WTC11 (cell line): ENCODE data around the gene RSAD1. TPM values are rescaled to one million over a fixed set of nuclear protein-coding genes. Genes with fewer than 3 reads are reported as not detected.

Experiments used
- ATAC-seq: fragments of 200-7000 bp; cut with Tn5 transposase; 2 replicates; pipeline ENCODE4 v1.10.0; 2021; ENCODE audit warnings: mild to moderate bottlenecking, moderate library complexity
- CTCF ChIA-PET: fragments of 300-600 bp; sonication (Branson Sonifier 250); formaldehyde crosslinking; loops from one replicate; lab custom pipeline; 2021; ENCODE audit warnings: antibody characterized with exemption; lab: Charles Lee
- POLR2A ChIA-PET: fragments of 350-600 bp; sonication (Branson Sonifier 250); formaldehyde crosslinking; loops from one replicate; lab custom pipeline; 2021; ENCODE audit warnings: antibody characterized with exemption; lab: Charles Lee
- DNase-seq: peaks from one replicate; pipeline ENCODE4 v3.0.0; 2021; ENCODE audit warnings: low spot score
- H3K27ac Mint-ChIP-seq: 2 replicates; pipeline ENCODE4 v1.8.0; 2021; ENCODE audit warnings: mixed read lengths
- H3K27me3 Mint-ChIP-seq: 2 replicates; pipeline ENCODE4 v1.8.0; 2021; ENCODE audit warnings: low read depth, mild to moderate bottlenecking, moderate library complexity, mixed read lengths
- H3K36me3 Mint-ChIP-seq: 2 replicates; pipeline ENCODE4 v1.8.0; 2021; ENCODE audit warnings: mixed read lengths
- H3K4me1 Mint-ChIP-seq: 2 replicates; pipeline ENCODE4 v1.8.0; 2022; ENCODE audit warnings: mixed read lengths
- H3K4me3 Mint-ChIP-seq: 2 replicates; pipeline ENCODE4 v1.8.0; 2021; ENCODE audit warnings: mild to moderate bottlenecking, moderate library complexity, mixed read lengths
- H3K9me3 Mint-ChIP-seq: 2 replicates; pipeline ENCODE4 v1.8.0; 2021; ENCODE audit warnings: mixed read lengths
- ATF1 ChIP-seq: sonication (generic); formaldehyde crosslinking; IDR thresholded peaks from 2 replicates; pipeline ENCODE4 v1.8.1; 2023; ENCODE audit warnings: mild to moderate bottlenecking, moderate library complexity, missing genetic modification reagents
- EMX1 ChIP-seq: fragments of 250-450 bp; sonication (Bioruptor Pico); IDR thresholded peaks from 2 replicates; pipeline ENCODE4 v1.8.0; 2021; ENCODE audit warnings: mild to moderate bottlenecking
- FOXP4 ChIP-seq: sonication (generic); formaldehyde crosslinking; IDR thresholded peaks from 2 replicates; pipeline ENCODE4 v1.8.0; 2022; ENCODE audit warnings: mild to moderate bottlenecking, missing genetic modification reagents
- GABPB1 ChIP-seq: sonication (generic); formaldehyde crosslinking; IDR thresholded peaks from 2 replicates; pipeline ENCODE4 v1.8.1; 2023; ENCODE audit warnings: mild to moderate bottlenecking, missing genetic modification reagents
- GTF2I ChIP-seq: fragments of 250-450 bp; sonication (Bioruptor Pico); conservative IDR thresholded peaks from 2 replicates; pipeline ENCODE4 v1.4.0; 2021; ENCODE audit warnings: mild to moderate bottlenecking
- MXD4 ChIP-seq: fragments of 250-450 bp; sonication (Bioruptor Pico); IDR thresholded peaks from 2 replicates; pipeline ENCODE4 v1.8.0; 2021; ENCODE audit warnings: mild to moderate bottlenecking, moderate library complexity, borderline replicate concordance
- NFYB ChIP-seq: sonication (generic); formaldehyde crosslinking; conservative IDR thresholded peaks from 2 replicates; pipeline ENCODE4 v1.8.0; 2022; ENCODE audit warnings: low read depth, missing genetic modification reagents
- NR1H2 ChIP-seq: sonication (generic); formaldehyde crosslinking; IDR thresholded peaks from 2 replicates; pipeline ENCODE4 v1.9.0; 2021; ENCODE audit warnings: mild to moderate bottlenecking, moderate library complexity, missing genetic modification reagents
- RELA ChIP-seq: sonication (generic); formaldehyde crosslinking; IDR thresholded peaks from 2 replicates; pipeline ENCODE4 v1.8.1; 2022; ENCODE audit warnings: missing genetic modification reagents, mild to moderate bottlenecking, borderline replicate concordance
- TCF7 ChIP-seq: sonication (generic); formaldehyde crosslinking; IDR thresholded peaks from 2 replicates; pipeline ENCODE4 v1.8.0; 2022; ENCODE audit warnings: mild to moderate bottlenecking, low read depth, missing genetic modification reagents, moderate library complexity
- ZMAT4 ChIP-seq: fragments of 250-450 bp; sonication (Bioruptor Pico); IDR thresholded peaks from 2 replicates; pipeline ENCODE4 v1.9.0; 2021; ENCODE audit warnings: mild to moderate bottlenecking
- ZNF121 ChIP-seq: sonication (generic); formaldehyde crosslinking; IDR thresholded peaks from 2 replicates; pipeline ENCODE4 v1.8.0; 2023; ENCODE audit warnings: missing genetic modification reagents
- ZNF232 ChIP-seq: sonication (generic); formaldehyde crosslinking; IDR thresholded peaks from 2 replicates; pipeline ENCODE4 v1.8.0; 2022; ENCODE audit warnings: mild to moderate bottlenecking, missing genetic modification reagents
- ZNF512 ChIP-seq: sonication (generic); formaldehyde crosslinking; IDR thresholded peaks from 2 replicates; pipeline ENCODE4 v1.8.1; 2022; ENCODE audit warnings: missing genetic modification reagents, borderline replicate concordance
- total RNA-seq: library from RNA; stranded (reverse); gene quantifications from 3 replicates; pipeline ENCODE4 v1.2.3, GENCODE V29; 2021
- TF ChIP-seq, protein P1 (sequence below): fragments of 250-450 bp; sonication (Bioruptor Pico); conservative IDR thresholded peaks from 2 replicates; pipeline ENCODE4 v1.9.0; 2021; ENCODE audit warnings: mild to moderate bottlenecking
- TF ChIP-seq, protein P2 (sequence below): sonication (generic); formaldehyde crosslinking; IDR thresholded peaks from 2 replicates; pipeline ENCODE4 v1.8.1; 2023; ENCODE audit warnings: mild to moderate bottlenecking, moderate library complexity, missing genetic modification reagents
- TF ChIP-seq, protein P3 (sequence below): fragments of 200-600 bp; IDR thresholded peaks from 2 replicates; pipeline ENCODE4 v1.8.0; 2022; ENCODE audit warnings: antibody characterized with exemption

Gene RSAD1
- total RNA-seq, 1 experiment from 2014 or later: 35.1 TPM

- ATAC-seq: peak; percentile 19; the same call in 1 of the 2 replicates
- Mint-ChIP-seq H3K9me3 (no peaks in the 10 kb centered on the region), H3K27me3 (peaks cover 3% of the 10 kb centered on the region), H3K36me3 (no peaks in the 10 kb centered on the region), H3K4me3 (no peak overlapping the region), H3K4me1 (peaks cover 15% of the 10 kb centered on the region), H3K27ac (peak overlapping the region; percentile 25; the same call in 1 of the 2 replicates)
- TF ChIP-seq TCF7 (no peak), GABPB1 (CRISPR knock-in tag) (peak; percentile 10; the same call in 1 of the 2 replicates)
- no peak for DNase-seq
- POLR2A ChIA-PET: no interaction called here
- CTCF ChIA-PET: interaction anchor here (1.3 to 1.5 kb wide), 2 partner anchors 17 to 32 kb away, joined by 3 to 4 read pairs; no protein-coding TSS in a partner anchor
Measured at GRCh38 chr17:50518384-50519023, 39.8 kb downstream of the RSAD1 start.

DNA sequence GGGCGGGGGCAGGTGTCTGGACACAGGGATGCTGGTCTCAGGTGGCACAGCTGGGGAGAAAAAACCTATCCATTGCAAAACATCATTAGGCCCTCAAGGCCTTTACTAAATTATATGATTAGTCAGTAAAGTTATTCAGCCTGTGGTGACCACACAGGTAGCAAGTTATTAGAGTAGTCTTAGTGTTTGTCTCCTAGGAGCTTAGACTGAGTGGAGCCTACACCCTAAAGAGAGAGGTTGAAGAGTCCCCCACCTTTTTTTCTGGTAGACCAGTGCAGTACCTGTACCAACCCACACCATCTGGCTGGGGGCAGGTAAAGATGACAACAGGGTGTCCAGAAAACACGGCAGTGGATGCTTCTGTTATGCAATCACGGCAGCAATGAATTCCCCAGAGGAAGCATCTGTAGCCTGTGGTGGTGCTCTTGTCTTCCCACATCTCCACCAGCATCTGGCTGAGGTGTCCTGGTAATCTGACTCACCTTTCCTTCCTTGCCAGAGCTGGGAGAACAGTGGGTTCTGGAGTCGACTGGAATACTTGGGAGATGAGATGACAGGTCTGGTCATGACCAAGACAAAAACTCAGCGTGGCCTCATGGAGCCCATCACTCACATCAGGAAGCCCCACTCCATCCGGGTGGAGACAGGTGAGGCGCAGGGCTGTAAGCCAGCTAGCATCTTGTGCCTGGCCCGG is 40.6 kb downstream of the RSAD1 start:
- ATAC-seq: no peak

GRCh38 chr17:50520483-50520882 is 41.8 kb downstream of the RSAD1 start:
- Mint-ChIP-seq H3K4me1 (peaks cover 6% of the 10 kb centered on the region), H3K9me3 (no peaks in the 10 kb centered on the region), H3K27me3 (no peaks in the 10 kb centered on the region; the same call in none of the 2 replicates), H3K4me3 (no peak overlapping the region), H3K36me3 (no peaks in the 10 kb centered on the region), H3K27ac (no peak overlapping the region)
- no peak for TF ChIP-seq ZNF512
- ChIA-PET POLR2A (no interaction called here), CTCF (interaction anchor here (2.2 to 2.7 kb wide), 2 partner anchors 12 to 30 kb away, joined by 5 to 17 read pairs; partner anchors contain the start of gene EPN3)
- DNase-seq (no peak), ATAC-seq (no peak)

More for the DNA sequence above, 40.6 kb downstream of the RSAD1 start:
- POLR2A ChIA-PET: no interaction called here
- no peak for DNase-seq
- Mint-ChIP-seq H3K9me3 (no peaks in the 10 kb centered on the region), H3K36me3 (no peaks in the 10 kb centered on the region), H3K27me3 (peaks cover 3% of the 10 kb centered on the region)
- TF ChIP-seq ZMAT4 (CRISPR knock-in tag) (no peak), MXD4 (no peak), ZNF121 (CRISPR knock-in tag) (no peak)
- TF ChIP-seq, all 79 proteins: peak for 0
- CTCF ChIA-PET: interaction anchor here (1.3 to 2.7 kb wide), 3 partner anchors 14 to 32 kb away, joined by 3 to 17 read pairs (median 4); partner anchors contain the start of gene EPN3
- Mint-ChIP-seq H3K4me1 (peaks cover 15% of the 10 kb centered on the region), H3K4me3 (no peak overlapping the region), H3K27ac (no peak overlapping the region)

DNA sequence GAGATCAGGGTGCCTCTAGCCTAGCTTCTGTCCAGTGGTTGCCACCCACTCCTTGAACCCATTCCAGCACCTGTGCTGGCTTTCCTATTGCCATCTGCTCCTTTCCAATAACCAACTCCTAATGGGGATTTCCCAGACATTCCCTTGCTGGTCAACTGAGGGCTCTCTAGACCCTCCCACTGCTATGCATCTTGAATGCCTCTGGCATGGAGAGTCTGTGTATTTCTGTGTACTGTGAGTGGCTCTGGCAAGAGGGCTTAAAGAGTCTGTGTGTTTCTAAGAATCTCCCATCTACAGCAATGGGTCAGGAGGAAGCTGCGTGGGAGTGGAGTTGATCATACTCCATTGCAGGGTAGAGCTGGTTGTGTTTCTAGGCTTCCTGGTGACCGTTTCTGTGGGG is 42.9 kb downstream of the RSAD1 start:
- H3K27me3 Mint-ChIP-seq: no peaks in the 10 kb centered on the region; the same call in 1 of the 2 replicates
- POLR2A ChIA-PET: no interaction called here
- no peak overlapping the region for H3K4me3 Mint-ChIP-seq
- H3K36me3 Mint-ChIP-seq: no peaks in the 10 kb centered on the region
- DNase-seq: no peak
- H3K4me1 Mint-ChIP-seq: peaks cover 6% of the 10 kb centered on the region
- CTCF ChIA-PET: interaction anchor here (0.7 to 2.7 kb wide), 3 partner anchors 11 to 43 kb away, joined by 3 to 17 read pairs (median 5); partner anchors contain the start of gene EPN3
- ATAC-seq: no peak
- no peak overlapping the region for H3K27ac Mint-ChIP-seq
- H3K9me3 Mint-ChIP-seq: no peaks in the 10 kb centered on the region
- TF ChIP-seq ZNF232: no peak
- TF ChIP-seq, protein P1, sequence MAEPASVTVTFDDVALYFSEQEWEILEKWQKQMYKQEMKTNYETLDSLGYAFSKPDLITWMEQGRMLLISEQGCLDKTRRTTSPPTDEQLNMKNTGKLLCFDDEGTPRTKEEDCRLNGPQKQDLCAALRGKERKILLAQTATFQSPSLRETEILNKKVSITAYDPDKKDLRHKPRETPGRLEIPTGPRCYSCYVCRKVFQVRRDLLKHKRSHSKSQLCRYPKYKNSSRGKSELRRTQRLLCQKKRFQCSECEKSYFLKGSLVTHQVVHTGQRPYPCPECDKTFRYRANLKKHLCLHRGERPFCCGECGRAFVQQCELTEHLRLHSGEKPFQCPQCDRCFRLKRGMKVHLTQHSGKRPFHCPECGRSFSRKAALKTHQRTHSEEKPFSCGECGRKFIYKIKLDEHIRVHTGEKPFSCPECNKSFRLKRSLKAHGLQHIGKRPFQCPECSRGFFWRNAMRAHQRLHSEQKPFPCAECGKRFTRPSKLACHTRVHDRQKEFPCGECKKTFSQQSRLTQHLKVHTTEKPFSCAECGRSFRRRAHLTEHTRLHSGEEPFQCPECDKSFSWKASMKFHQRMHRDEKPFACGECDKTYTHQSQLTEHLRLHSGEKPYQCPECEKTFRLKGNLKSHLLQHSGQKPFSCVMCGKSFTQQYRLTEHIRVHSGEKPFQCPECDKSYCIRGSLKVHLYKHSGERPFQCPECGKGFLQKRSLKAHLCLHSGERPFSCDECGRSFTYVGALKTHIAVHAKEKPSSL (CRISPR knock-in tag): no peak
- TF ChIP-seq, protein P2, sequence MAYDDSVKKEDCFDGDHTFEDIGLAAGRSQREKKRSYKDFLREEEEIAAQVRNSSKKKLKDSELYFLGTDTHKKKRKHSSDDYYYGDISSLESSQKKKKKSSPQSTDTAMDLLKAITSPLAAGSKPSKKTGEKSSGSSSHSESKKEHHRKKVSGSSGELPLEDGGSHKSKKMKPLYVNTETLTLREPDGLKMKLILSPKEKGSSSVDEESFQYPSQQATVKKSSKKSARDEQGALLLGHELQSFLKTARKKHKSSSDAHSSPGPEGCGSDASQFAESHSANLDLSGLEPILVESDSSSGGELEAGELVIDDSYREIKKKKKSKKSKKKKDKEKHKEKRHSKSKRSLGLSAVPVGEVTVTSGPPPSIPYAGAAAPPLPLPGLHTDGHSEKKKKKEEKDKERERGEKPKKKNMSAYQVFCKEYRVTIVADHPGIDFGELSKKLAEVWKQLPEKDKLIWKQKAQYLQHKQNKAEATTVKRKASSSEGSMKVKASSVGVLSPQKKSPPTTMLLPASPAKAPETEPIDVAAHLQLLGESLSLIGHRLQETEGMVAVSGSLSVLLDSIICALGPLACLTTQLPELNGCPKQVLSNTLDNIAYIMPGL: no peak
- no peak for TF ChIP-seq NFYB (CRISPR knock-in tag)
- no peak for TF ChIP-seq NR1H2 (CRISPR knock-in tag)
- TF ChIP-seq, protein P3, sequence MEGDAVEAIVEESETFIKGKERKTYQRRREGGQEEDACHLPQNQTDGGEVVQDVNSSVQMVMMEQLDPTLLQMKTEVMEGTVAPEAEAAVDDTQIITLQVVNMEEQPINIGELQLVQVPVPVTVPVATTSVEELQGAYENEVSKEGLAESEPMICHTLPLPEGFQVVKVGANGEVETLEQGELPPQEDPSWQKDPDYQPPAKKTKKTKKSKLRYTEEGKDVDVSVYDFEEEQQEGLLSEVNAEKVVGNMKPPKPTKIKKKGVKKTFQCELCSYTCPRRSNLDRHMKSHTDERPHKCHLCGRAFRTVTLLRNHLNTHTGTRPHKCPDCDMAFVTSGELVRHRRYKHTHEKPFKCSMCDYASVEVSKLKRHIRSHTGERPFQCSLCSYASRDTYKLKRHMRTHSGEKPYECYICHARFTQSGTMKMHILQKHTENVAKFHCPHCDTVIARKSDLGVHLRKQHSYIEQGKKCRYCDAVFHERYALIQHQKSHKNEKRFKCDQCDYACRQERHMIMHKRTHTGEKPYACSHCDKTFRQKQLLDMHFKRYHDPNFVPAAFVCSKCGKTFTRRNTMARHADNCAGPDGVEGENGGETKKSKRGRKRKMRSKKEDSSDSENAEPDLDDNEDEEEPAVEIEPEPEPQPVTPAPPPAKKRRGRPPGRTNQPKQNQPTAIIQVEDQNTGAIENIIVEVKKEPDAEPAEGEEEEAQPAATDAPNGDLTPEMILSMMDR: no peak
- no peak for TF ChIP-seq ATF1 (CRISPR knock-in tag)
- no peak for TF ChIP-seq EMX1 (CRISPR knock-in tag)
- TF ChIP-seq FOXP4: no peak
- TF ChIP-seq GTF2I (CRISPR knock-in tag): no peak
- no peak for TF ChIP-seq RELA (CRISPR knock-in tag)
